ENCODE measurements around the gene TMEM154. TPM values are rescaled to one million over a fixed set of nuclear protein-coding genes. Genes with fewer than 3 reads are reported as not detected.

TMEM154 gene
- total RNA-seq, 1 experiment from 2014 or later: 34.5 TPM

GRCh38 chr4:152680988-152681603 lies 1.3 kb upstream of the TMEM154 start:
- Histone ChIP-seq H3K79me2 (ENCODE audit: low read depth) (0 out of 2 replicates have a peak, but pooled peaks cover 6% of the 10 kb centered on the region), H3K4me2 (peak overlapping the region; percentile 85), H3K4me3 (no peak overlapping the region), H3K9me2 (ENCODE audit: insufficient read depth) (no peaks in the 10 kb centered on the region), H3K36me3 (ENCODE audit: low read depth) (no peaks in the 10 kb centered on the region), H3F3A (ENCODE audit: insufficient read depth, low read depth) (peaks cover 26% of the 10 kb centered on the region), H3K27me3 (ENCODE audit: insufficient read depth, low read depth) (no peaks in the 10 kb centered on the region), H3K27ac (peak overlapping the region; percentile 89), H3K4me1 (replicated peaks; ENCODE audit: insufficient read depth) (peaks cover 35% of the 10 kb centered on the region), H2AFZ (no peak overlapping the region), H4K20me1 (ENCODE audit: insufficient read depth) (no peaks in the 10 kb centered on the region), H3K9me3 (ENCODE audit: insufficient read depth, low read depth) (no peaks in the 10 kb centered on the region)
- intact Hi-C loops (cut with micrococcal nuclease; ENCODE audit: unreplicated experiment): loop anchor here (2.0 kb wide), 1 partner anchor 28 kb away; no protein-coding TSS in a partner anchor
- BruUV-seq (replicated peaks): no TSS peak
- CTCF ChIA-PET: no interaction called here
- TF ChIP-seq CTCF (conservative IDR thresholded peaks at IDR 0.05) (no peak), EZH2 (IDR thresholded peaks at IDR 0.05; ENCODE audit: low read depth) (no peak)
- DNase-seq: peak; percentile 29 to 85
- POLR2A ChIA-PET (ENCODE audit: unreplicated experiment): no interaction called here

- no peaks in the 10 kb centered on the region for H4K20me1 ChIP-seq (ENCODE audit: insufficient read depth)
- CTCF ChIA-PET: interaction anchor here (0.6 kb wide), 1 partner anchor 38 kb away, joined by 3 read pairs; no protein-coding TSS in a partner anchor
- H3K4me3 ChIP-seq: peak overlapping the region; percentile 80; the same call in 1 of the 2 replicates
- no peaks in the 10 kb centered on the region for H3K9me3 ChIP-seq (ENCODE audit: insufficient read depth, low read depth)
- H3K9me2 ChIP-seq (ENCODE audit: insufficient read depth): no peaks in the 10 kb centered on the region
- 0 out of 2 replicates have a peak, but pooled peaks cover 6% of the 10 kb centered on the region for H3K79me2 ChIP-seq (ENCODE audit: low read depth)
- no peaks in the 10 kb centered on the region for H3K36me3 ChIP-seq (ENCODE audit: low read depth)
- BruUV-seq (replicated peaks): no TSS peak
- no peaks in the 10 kb centered on the region for H3K27me3 ChIP-seq (ENCODE audit: insufficient read depth, low read depth)
- peaks cover 35% of the 10 kb centered on the region for H3K4me1 ChIP-seq (replicated peaks; ENCODE audit: insufficient read depth)
- intact Hi-C loops (cut with micrococcal nuclease; ENCODE audit: unreplicated experiment): loop anchor here (5.0 kb wide), 1 partner anchor 43 kb away; no protein-coding TSS in a partner anchor
- H3K4me2 ChIP-seq: peak overlapping the region; percentile 85
- H2AFZ ChIP-seq: peak overlapping the region; percentile 89; the same call in 1 of the 2 replicates
- DNase-seq: no peak
- TF ChIP-seq CTCF (conservative IDR thresholded peaks at IDR 0.05): no peak
- TF ChIP-seq EZH2 (IDR thresholded peaks at IDR 0.05; ENCODE audit: low read depth): no peak
- H3F3A ChIP-seq (ENCODE audit: insufficient read depth, low read depth): peaks cover 26% of the 10 kb centered on the region
- peak overlapping the region; percentile 89; the same call in 1 of the 2 replicates for H3K27ac ChIP-seq
- POLR2A ChIA-PET (ENCODE audit: unreplicated experiment): interaction anchor here (0.5 kb wide), 1 partner anchor 48 kb away, joined by 4 read pairs; no protein-coding TSS in a partner anchor
These were observed 956 bp downstream of the TMEM154 start for GRCh38 chr4:152678841-152679240.

- no peaks in the 10 kb centered on the region for H3K27me3 ChIP-seq (ENCODE audit: insufficient read depth, low read depth)
- no peak overlapping the region for H2AFZ ChIP-seq
- no peak for TF ChIP-seq EZH2 (IDR thresholded peaks at IDR 0.05; ENCODE audit: low read depth)
- no peak for TF ChIP-seq CTCF (conservative IDR thresholded peaks at IDR 0.05)
- H3K27ac ChIP-seq: no peak overlapping the region
- no peak overlapping the region for H3K4me3 ChIP-seq
- peaks cover 26% of the 10 kb centered on the region for H3F3A ChIP-seq (ENCODE audit: insufficient read depth, low read depth)
- H3K4me2 ChIP-seq: no peak overlapping the region
- H3K4me1 ChIP-seq (replicated peaks; ENCODE audit: insufficient read depth): peaks cover 34% of the 10 kb centered on the region
- no peaks in the 10 kb centered on the region for H4K20me1 ChIP-seq (ENCODE audit: insufficient read depth)
- intact Hi-C loops (cut with micrococcal nuclease; ENCODE audit: unreplicated experiment): loop anchor here (5.0 kb wide), 1 partner anchor 45 kb away; no protein-coding TSS in a partner anchor
- H3K9me2 ChIP-seq (ENCODE audit: insufficient read depth): no peaks in the 10 kb centered on the region
- no peak for DNase-seq
- no TSS peak for BruUV-seq (replicated peaks)
- H3K79me2 ChIP-seq (ENCODE audit: low read depth): 0 out of 2 replicates have a peak, but pooled peaks cover 6% of the 10 kb centered on the region
- CTCF ChIA-PET: no interaction called here
- H3K36me3 ChIP-seq (ENCODE audit: low read depth): no peaks in the 10 kb centered on the region
- H3K9me3 ChIP-seq (ENCODE audit: insufficient read depth, low read depth): no peaks in the 10 kb centered on the region
- POLR2A ChIA-PET (ENCODE audit: unreplicated experiment): interaction anchor here (0.6 kb wide), 1 partner anchor 528 kb away, joined by 3 read pairs; no protein-coding TSS in a partner anchor
These were observed 2.7 kb downstream of the TMEM154 start for GRCh38 chr4:152677117-152677516.
